H1 (cell line): ENCODE measurements around the gene DXO.
"Not testable (repeated sequence)": the region's sequence is repeated elsewhere in the genome, so short reads cannot be mapped to it uniquely, and the experiment has no call there.

Source experiments
- MAFK ChIP-seq: IDR thresholded peaks from 2 replicates; pipeline ENCODE4 v1.6.1; 2012; ENCODE audit warnings: low read depth, mild to moderate bottlenecking, improper control_type of control experiment, low read length
- TF ChIP-seq, protein P1 (sequence below), 3 experiments: IDR thresholded peaks; 1 replicate in 2 of 3; 2 replicates in 1 of 3; pipeline versions ENCODE4 v1.5.1 to v1.6.1; 2011; ENCODE audit warnings: low read length in 3 of 3, mild to moderate bottlenecking in 3 of 3, inconsistent platforms in 2 of 3, low read depth in 1 of 3, moderate library complexity in 1 of 3; ENCODE audit not compliant: insufficient read depth in 1 of 3; ENCODE audit errors: control extremely low read depth in 1 of 3

DNA sequence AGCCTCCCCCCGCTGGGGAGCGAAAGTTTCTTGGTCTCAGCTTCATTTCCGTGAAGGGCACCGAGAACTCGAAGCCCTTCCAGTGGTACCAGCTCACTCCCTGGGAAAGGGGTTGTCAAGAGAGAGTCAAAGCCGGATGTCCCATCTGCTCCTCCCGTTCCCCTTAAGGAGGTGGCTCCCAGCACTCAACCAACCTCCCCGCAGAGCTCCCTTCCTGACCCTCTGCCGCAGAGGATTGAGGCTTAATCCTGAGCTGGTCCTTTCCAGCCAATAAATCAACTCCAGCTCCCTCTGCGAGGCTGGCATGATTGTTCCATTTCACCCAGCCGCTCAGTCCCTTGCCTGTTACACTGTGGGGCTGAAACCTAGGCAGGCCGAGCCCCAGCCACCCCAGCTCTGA is 36.7 kb upstream of the DXO start:
- not testable (repeated sequence) for TF ChIP-seq MAFK
- TF ChIP-seq, protein P1, sequence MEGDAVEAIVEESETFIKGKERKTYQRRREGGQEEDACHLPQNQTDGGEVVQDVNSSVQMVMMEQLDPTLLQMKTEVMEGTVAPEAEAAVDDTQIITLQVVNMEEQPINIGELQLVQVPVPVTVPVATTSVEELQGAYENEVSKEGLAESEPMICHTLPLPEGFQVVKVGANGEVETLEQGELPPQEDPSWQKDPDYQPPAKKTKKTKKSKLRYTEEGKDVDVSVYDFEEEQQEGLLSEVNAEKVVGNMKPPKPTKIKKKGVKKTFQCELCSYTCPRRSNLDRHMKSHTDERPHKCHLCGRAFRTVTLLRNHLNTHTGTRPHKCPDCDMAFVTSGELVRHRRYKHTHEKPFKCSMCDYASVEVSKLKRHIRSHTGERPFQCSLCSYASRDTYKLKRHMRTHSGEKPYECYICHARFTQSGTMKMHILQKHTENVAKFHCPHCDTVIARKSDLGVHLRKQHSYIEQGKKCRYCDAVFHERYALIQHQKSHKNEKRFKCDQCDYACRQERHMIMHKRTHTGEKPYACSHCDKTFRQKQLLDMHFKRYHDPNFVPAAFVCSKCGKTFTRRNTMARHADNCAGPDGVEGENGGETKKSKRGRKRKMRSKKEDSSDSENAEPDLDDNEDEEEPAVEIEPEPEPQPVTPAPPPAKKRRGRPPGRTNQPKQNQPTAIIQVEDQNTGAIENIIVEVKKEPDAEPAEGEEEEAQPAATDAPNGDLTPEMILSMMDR (IDR thresholded peaks at IDR 0.05; ENCODE audit: control extremely low read depth in 1 of 3, insufficient read depth in 1 of 3, low read depth in 1 of 3, low read length in 3 of 3) = not testable (repeated sequence)
